ENCODE measurements around the gene BCAS4.

DNA sequence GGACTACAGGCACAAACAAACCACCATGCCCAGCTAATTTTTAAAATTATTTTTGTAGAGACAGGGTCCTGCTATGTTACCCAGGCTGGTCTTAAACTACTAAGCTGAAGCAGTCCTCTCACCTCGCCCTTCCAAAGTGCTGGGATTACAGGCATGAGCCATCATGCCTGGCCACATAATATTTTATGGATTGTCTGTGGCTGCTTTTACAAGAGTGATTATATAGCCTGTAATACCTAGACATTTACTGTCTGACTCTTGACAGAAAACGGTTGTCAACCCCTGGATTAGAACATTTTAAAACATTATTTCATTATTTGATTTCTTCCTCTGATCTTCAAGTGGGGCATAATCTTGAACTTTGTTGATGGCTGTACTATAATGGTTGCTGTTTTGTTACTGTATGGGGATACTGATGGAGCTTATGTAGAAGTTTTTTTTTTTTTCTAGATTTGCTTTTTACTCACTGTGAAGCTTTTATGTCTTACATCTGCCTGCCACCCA, 49.2 kb upstream of the BCAS4 start:
- TF ChIP-seq POLR2A (IDR thresholded peaks at IDR 0.05; ENCODE audit: low read length) (no peak), GATA1 (IDR thresholded peaks at IDR 0.05; ENCODE audit: low read depth, low read length) (no peak)
